Neural progenitor cell (in vitro differentiated cells): ENCODE measurements around the gene ADK. TPM values are rescaled to one million over a fixed set of nuclear protein-coding genes. Genes with fewer than 3 reads are reported as not detected.

Experiments
- DNase-seq: peaks from one replicate; pipeline ENCODE4 v3.0.0-alpha.2; 2016; ENCODE audit warnings: low spot score
- H2AFZ ChIP-seq: fragments of 200-600 bp; sonication (generic); replicated peaks from 2 replicates; pipeline ENCODE4 v1.6.1; 2016; ENCODE audit warnings: antibody characterized with exemption
- H3F3A ChIP-seq: fragments of 200-600 bp; sonication (generic); 2 replicates; pipeline ENCODE4 v1.6.1; 2016; ENCODE audit warnings: antibody characterized with exemption, low read depth
- H3K27ac ChIP-seq: fragments of 200-600 bp; sonication (generic); 2 replicates; pipeline ENCODE4 v1.5.1; 2016; ENCODE audit warnings: mild to moderate bottlenecking
- H3K27me3 ChIP-seq: fragments of 200-600 bp; sonication (generic); 2 replicates; pipeline ENCODE4 v1.6.1; 2016; ENCODE audit warnings: mild to moderate bottlenecking, moderate library complexity
- H3K36me3 ChIP-seq: fragments of 200-600 bp; sonication (generic); 2 replicates; pipeline ENCODE4 v1.5.1; 2016
- H3K4me1 ChIP-seq: fragments of 200-600 bp; sonication (generic); 2 replicates; pipeline ENCODE4 v1.6.1; 2016; ENCODE audit warnings: mixed run types
- H3K4me2 ChIP-seq: fragments of 200-600 bp; sonication (generic); 2 replicates; pipeline ENCODE4 v1.6.1; 2016
- H3K4me3 ChIP-seq: fragments of 200-600 bp; sonication (generic); 2 replicates; pipeline ENCODE4 v1.5.1; 2016
- H3K79me2 ChIP-seq: fragments of 200-600 bp; sonication (generic); 2 replicates; pipeline ENCODE4 v1.6.1; 2016; ENCODE audit warnings: low read depth
- H3K9ac ChIP-seq: fragments of 200-600 bp; sonication (generic); 2 replicates; pipeline ENCODE4 v1.6.1; 2016
- H3K9me3 ChIP-seq: fragments of 200-600 bp; sonication (generic); 2 replicates; pipeline ENCODE4 v1.5.1; 2016; ENCODE audit warnings: low read depth
- H4K20me1 ChIP-seq: fragments of 200-600 bp; sonication (generic); 2 replicates; pipeline ENCODE4 v1.6.1; 2016; ENCODE audit warnings: low read depth
- H3K27ac Mint-ChIP-seq: 3 replicates; pipeline ENCODE4 v1.8.0; 2021; ENCODE audit warnings: mixed read lengths
- H3K27me3 Mint-ChIP-seq: 2 replicates; pipeline ENCODE4 v1.8.0; 2022; ENCODE audit warnings: low read depth, mild to moderate bottlenecking, inconsistent platforms, moderate library complexity, mixed read lengths; ENCODE audit not compliant: insufficient read depth
- H3K36me3 Mint-ChIP-seq: 3 replicates; pipeline ENCODE4 v1.8.0; 2021; ENCODE audit warnings: mixed read lengths
- H3K4me1 Mint-ChIP-seq: 3 replicates; pipeline ENCODE4 v1.8.0; 2021; ENCODE audit warnings: mixed read lengths
- H3K4me3 Mint-ChIP-seq: 3 replicates; pipeline ENCODE4 v1.8.0; 2021; ENCODE audit warnings: mild to moderate bottlenecking, moderate library complexity, mixed read lengths
- H3K9me3 Mint-ChIP-seq: 3 replicates; pipeline ENCODE4 v1.8.0; 2020; ENCODE audit warnings: mixed read lengths
- EZH2 ChIP-seq: fragments of 200-600 bp; sonication (generic); IDR thresholded peaks from 2 replicates; pipeline ENCODE4 v1.6.1; 2017; ENCODE audit warnings: antibody characterized with exemption, mild to moderate bottlenecking, moderate library complexity
- EZH2phosphoT487 ChIP-seq: fragments of 200-600 bp; sonication (generic); IDR thresholded peaks from 2 replicates; pipeline ENCODE4 v1.6.1; 2017; ENCODE audit warnings: antibody characterized with exemption
- total RNA-seq: library from RNA; depleted of rRNA; stranded (reverse); fragments of >200 nt; gene quantifications from 2 replicates; pipeline ENCODE4 v1.2.3, GENCODE V29; 2015; ENCODE audit warnings: low replicate concordance
- TF ChIP-seq, protein P1 (sequence below): fragments of 200-600 bp; sonication (generic); IDR thresholded peaks from 2 replicates; pipeline ENCODE4 v1.5.1; 2017; ENCODE audit warnings: antibody characterized with exemption, mild to moderate bottlenecking

The ADK gene
- total RNA-seq, 1 donor from 2014 or later = 50.9 TPM

DNA sequence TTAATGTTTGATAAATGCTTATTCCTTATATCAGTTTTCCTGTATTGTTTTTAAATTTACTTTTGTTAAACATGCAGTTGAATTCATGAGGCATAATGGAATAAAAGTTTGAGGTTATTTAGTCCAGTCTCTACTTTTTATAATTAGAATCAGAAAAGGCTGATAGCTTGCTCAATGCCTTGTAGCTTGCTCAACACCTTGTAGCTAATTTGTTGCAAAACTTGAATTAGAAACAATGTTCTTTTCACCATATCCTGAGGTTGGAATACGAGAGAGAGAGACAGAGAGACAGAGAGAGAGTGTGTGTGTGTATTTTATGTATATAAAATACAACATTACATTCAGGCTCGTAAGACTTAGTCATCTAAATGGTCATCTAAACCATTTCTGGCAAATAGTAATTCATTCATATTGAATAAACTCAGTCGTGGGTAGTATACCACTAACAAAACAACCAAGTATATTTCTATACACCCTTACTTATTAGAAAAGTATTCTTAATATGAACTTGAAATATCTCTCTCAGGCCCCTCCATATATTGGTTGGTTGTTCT, 243.5 kb downstream of the ADK start:
- H3F3A ChIP-seq = no peaks in the 10 kb centered on the region
- no peaks in the 10 kb centered on the region for H4K20me1 ChIP-seq
- Mint-ChIP-seq H3K36me3 (peaks cover 4% of the 10 kb centered on the region), H3K27ac (no peak overlapping the region), H3K9me3 (no peaks in the 10 kb centered on the region), H3K4me3 (no peak overlapping the region), H3K4me1 (no peaks in the 10 kb centered on the region), H3K27me3 (peaks cover 3% of the 10 kb centered on the region)
- no peaks in the 10 kb centered on the region for H3K36me3 ChIP-seq
- no peaks in the 10 kb centered on the region for H3K79me2 ChIP-seq
- H3K4me1 ChIP-seq = no peaks in the 10 kb centered on the region
- H3K9ac ChIP-seq = no peak overlapping the region
- TF ChIP-seq, protein P1, sequence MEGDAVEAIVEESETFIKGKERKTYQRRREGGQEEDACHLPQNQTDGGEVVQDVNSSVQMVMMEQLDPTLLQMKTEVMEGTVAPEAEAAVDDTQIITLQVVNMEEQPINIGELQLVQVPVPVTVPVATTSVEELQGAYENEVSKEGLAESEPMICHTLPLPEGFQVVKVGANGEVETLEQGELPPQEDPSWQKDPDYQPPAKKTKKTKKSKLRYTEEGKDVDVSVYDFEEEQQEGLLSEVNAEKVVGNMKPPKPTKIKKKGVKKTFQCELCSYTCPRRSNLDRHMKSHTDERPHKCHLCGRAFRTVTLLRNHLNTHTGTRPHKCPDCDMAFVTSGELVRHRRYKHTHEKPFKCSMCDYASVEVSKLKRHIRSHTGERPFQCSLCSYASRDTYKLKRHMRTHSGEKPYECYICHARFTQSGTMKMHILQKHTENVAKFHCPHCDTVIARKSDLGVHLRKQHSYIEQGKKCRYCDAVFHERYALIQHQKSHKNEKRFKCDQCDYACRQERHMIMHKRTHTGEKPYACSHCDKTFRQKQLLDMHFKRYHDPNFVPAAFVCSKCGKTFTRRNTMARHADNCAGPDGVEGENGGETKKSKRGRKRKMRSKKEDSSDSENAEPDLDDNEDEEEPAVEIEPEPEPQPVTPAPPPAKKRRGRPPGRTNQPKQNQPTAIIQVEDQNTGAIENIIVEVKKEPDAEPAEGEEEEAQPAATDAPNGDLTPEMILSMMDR = no peak
- no peak for TF ChIP-seq EZH2
- TF ChIP-seq EZH2phosphoT487 = no peak
- DNase-seq = no peak
- no peak overlapping the region for H3K4me2 ChIP-seq
- H3K27me3 ChIP-seq = no peaks in the 10 kb centered on the region
- no peak overlapping the region for H2AFZ ChIP-seq
- H3K9me3 ChIP-seq = no peaks in the 10 kb centered on the region
- H3K4me3 ChIP-seq = no peak overlapping the region
- no peak overlapping the region for H3K27ac ChIP-seq

DNA sequence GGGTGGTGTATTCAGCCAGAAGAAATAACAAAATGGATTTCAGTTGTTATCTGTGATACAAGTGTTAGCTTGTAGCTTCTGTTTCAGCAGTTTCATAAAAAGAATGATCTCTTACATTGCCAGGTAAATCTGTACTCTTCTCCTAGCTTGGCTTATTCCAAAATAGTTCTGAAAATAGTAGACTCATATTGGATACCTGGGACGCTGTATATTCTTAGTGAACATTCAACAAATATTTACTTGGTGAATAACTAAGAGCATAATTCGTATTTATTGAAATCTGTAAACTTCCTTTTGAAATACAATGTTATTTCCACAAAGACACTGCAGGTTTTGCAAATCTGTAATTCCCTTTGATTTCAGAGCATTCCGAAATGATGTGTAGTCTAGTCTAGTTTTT, 249.2 kb downstream of the ADK start:
- H3K27me3 ChIP-seq = no peaks in the 10 kb centered on the region
- no peak overlapping the region for H2AFZ ChIP-seq
- H3K36me3 Mint-ChIP-seq = peaks cover 14% of the 10 kb centered on the region
- H3K4me3 Mint-ChIP-seq = no peak overlapping the region
- TF ChIP-seq EZH2 = no peak
- TF ChIP-seq, protein P1 = no peak
- no peak for TF ChIP-seq EZH2phosphoT487
- no peaks in the 10 kb centered on the region for H3K4me1 Mint-ChIP-seq
- H3F3A ChIP-seq = no peaks in the 10 kb centered on the region
- H3K9me3 ChIP-seq = no peaks in the 10 kb centered on the region
- no peaks in the 10 kb centered on the region for H3K36me3 ChIP-seq
- H3K27ac ChIP-seq = no peak overlapping the region
- no peak overlapping the region for H3K4me3 ChIP-seq
- H3K9me3 Mint-ChIP-seq = peaks cover 19% of the 10 kb centered on the region
- no peaks in the 10 kb centered on the region for H3K4me1 ChIP-seq
- H3K27ac Mint-ChIP-seq = no peak overlapping the region
- no peak overlapping the region for H3K9ac ChIP-seq
- H4K20me1 ChIP-seq = no peaks in the 10 kb centered on the region
- no peak for DNase-seq
- no peak overlapping the region for H3K4me2 ChIP-seq
- H3K27me3 Mint-ChIP-seq = peaks cover 3% of the 10 kb centered on the region
- H3K79me2 ChIP-seq = no peaks in the 10 kb centered on the region

DNA sequence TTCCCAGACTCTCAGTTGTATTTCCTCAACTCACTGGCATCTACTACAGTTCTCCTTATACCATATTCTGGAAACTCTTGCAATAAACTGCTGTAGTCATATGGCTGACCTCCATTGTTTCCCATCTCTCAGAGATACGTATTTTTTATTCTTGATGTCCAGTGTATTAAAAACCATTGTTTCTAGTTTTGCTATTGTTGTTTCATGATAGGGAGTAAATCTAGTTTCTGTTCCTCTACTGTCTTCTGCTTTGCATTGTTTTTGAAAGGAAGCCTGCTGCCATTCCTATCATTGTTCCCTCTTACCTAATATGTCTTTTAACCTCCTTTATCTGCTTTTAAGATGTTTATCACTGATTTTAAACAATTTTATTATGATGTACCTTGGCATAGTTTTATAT, 255.0 kb downstream of the ADK start:
- DNase-seq = no peak
- Mint-ChIP-seq H3K27ac (no peak overlapping the region), H3K4me1 (no peaks in the 10 kb centered on the region), H3K9me3 (peaks cover 19% of the 10 kb centered on the region), H3K36me3 (peaks cover 12% of the 10 kb centered on the region), H3K4me3 (no peak overlapping the region), H3K27me3 (no peaks in the 10 kb centered on the region)
- Histone ChIP-seq H3K4me3 (no peak overlapping the region), H3F3A (no peaks in the 10 kb centered on the region), H3K27me3 (no peaks in the 10 kb centered on the region), H3K79me2 (no peaks in the 10 kb centered on the region), H3K36me3 (no peaks in the 10 kb centered on the region), H3K27ac (no peak overlapping the region), H3K4me1 (no peaks in the 10 kb centered on the region), H2AFZ (no peak overlapping the region), H3K9ac (no peak overlapping the region), H4K20me1 (no peaks in the 10 kb centered on the region), H3K4me2 (no peak overlapping the region), H3K9me3 (no peaks in the 10 kb centered on the region)
- TF ChIP-seq, protein P1 = no peak
- TF ChIP-seq EZH2phosphoT487 (no peak), EZH2 (no peak)
